PFSK-1 (cell line): ENCODE measurements around the gene CUBN.

Experiments used
- FOXP2 ChIP-seq: optimal IDR thresholded peaks from 2 replicates; pipeline ENCODE3; 2011; ENCODE audit warnings: borderline replicate concordance, control low read depth, inconsistent platforms; ENCODE audit not compliant: insufficient read depth; ENCODE audit errors: extremely low read length, extremely low read depth
- POLR2AphosphoS5 ChIP-seq: IDR thresholded peaks from 2 replicates; pipeline ENCODE4 v1.6.1; 2012; ENCODE audit warnings: low read depth, mild to moderate bottlenecking, control low read depth, low read length, moderate library complexity
- REST ChIP-seq, 2 experiments: IDR thresholded peaks; 2 replicates each; pipeline versions ENCODE4 v1.6.1 to v1.8.0; 2011 to 2012; ENCODE audit warnings: low read depth in 2 of 2, low read length in 2 of 2, control low read depth in 1 of 2, inconsistent platforms in 1 of 2, mild to moderate bottlenecking in 1 of 2, moderate library complexity in 1 of 2; ENCODE audit not compliant: insufficient read depth in 1 of 2
- SIN3A ChIP-seq: IDR thresholded peaks from 2 replicates; pipeline ENCODE4 v1.6.1; 2012; ENCODE audit warnings: mild to moderate bottlenecking, low read length, moderate library complexity, borderline replicate concordance; ENCODE audit not compliant: insufficient read depth
- TAF1 ChIP-seq: IDR thresholded peaks from 2 replicates; pipeline ENCODE4 v1.6.1; 2012; ENCODE audit warnings: low read length, control low read depth, borderline replicate concordance; ENCODE audit not compliant: insufficient read depth

CUBN gene

GRCh38 chr10:17161775-17162174 lies 32.2 kb upstream of the CUBN start:
- TF ChIP-seq TAF1 (no peak), SIN3A (no peak), REST (IDR thresholded peaks at IDR 0.05; ENCODE audit: insufficient read depth in 1 of 2, low read depth in 2 of 2, low read length in 2 of 2) (no peak), FOXP2 (no peak), POLR2AphosphoS5 (no peak)

- TF ChIP-seq FOXP2 (no peak), SIN3A (no peak), POLR2AphosphoS5 (no peak), REST (IDR thresholded peaks at IDR 0.05; ENCODE audit: insufficient read depth in 1 of 2, low read depth in 2 of 2, low read length in 2 of 2) (no peak)
Measured at GRCh38 chr10:17157024-17157423, 27.4 kb upstream of the CUBN start.

- TF ChIP-seq SIN3A (no peak), POLR2AphosphoS5 (no peak), TAF1 (no peak), REST (IDR thresholded peaks at IDR 0.05; ENCODE audit: insufficient read depth in 1 of 2, low read depth in 2 of 2, low read length in 2 of 2) (no peak), FOXP2 (no peak)
Measured at GRCh38 chr10:17155826-17156225, 26.2 kb upstream of the CUBN start.

- TF ChIP-seq POLR2AphosphoS5 (no peak), SIN3A (no peak), TAF1 (no peak), REST (IDR thresholded peaks at IDR 0.05; ENCODE audit: insufficient read depth in 1 of 2, low read depth in 2 of 2, low read length in 2 of 2) (no peak), FOXP2 (no peak)
Measured at GRCh38 chr10:17154116-17154515, 24.5 kb upstream of the CUBN start.

- TF ChIP-seq POLR2AphosphoS5 (no peak), TAF1 (no peak), FOXP2 (no peak), SIN3A (no peak), REST (IDR thresholded peaks at IDR 0.05; ENCODE audit: insufficient read depth in 1 of 2, low read depth in 2 of 2, low read length in 2 of 2) (no peak)
Measured at GRCh38 chr10:17153321-17153720, 23.7 kb upstream of the CUBN start.
